GM18517 (cell line): ENCODE measurements around the gene TMIE.

Source experiments
- ATAC-seq: cut with Tn5 transposase; IDR thresholded peaks from one replicate; pipeline ENCODE4 v1.9.1; 2021; ENCODE audit warnings: mild to moderate bottlenecking, moderate library complexity; ENCODE audit not compliant: unreplicated experiment

Gene TMIE

GRCh38 chr3:46701181-46701939 is at the start of gene TMIE:
Gene TMIE (plus strand): TSS chr3:46701392. CDS start chr3:46701488, 96 bp downstream.
- no peak for ATAC-seq

- ATAC-seq, result no peak
These were observed 45.9 kb upstream of the TMIE start for GRCh38 chr3:46655271-46655670.

- ATAC-seq, result no peak
These were observed 44.2 kb upstream of the TMIE start for GRCh38 chr3:46656778-46657556.

GRCh38 chr3:46659285-46659684 is 41.9 kb upstream of the TMIE start:
- no peak for ATAC-seq

GRCh38 chr3:46660003-46660402 is 41.2 kb upstream of the TMIE start:
- no peak for ATAC-seq

GRCh38 chr3:46660543-46661523 is 40.4 kb upstream of the TMIE start:
- no peak for ATAC-seq

GRCh38 chr3:46661776-46662766 is 39.1 kb upstream of the TMIE start:
- no peak for ATAC-seq

- ATAC-seq, result no peak
These were observed 38.2 kb upstream of the TMIE start for GRCh38 chr3:46662771-46663551.

GRCh38 chr3:46663591-46664135 is 37.5 kb upstream of the TMIE start:
- ATAC-seq, result no peak

GRCh38 chr3:46664188-46664970 is 36.8 kb upstream of the TMIE start:
- no peak for ATAC-seq

- no peak for ATAC-seq
These were observed 36.0 kb upstream of the TMIE start for GRCh38 chr3:46664971-46665762.

- no peak for ATAC-seq
These were observed 35.3 kb upstream of the TMIE start for GRCh38 chr3:46665763-46666452.

GRCh38 chr3:46666453-46666845 is 34.7 kb upstream of the TMIE start:
- ATAC-seq, result no peak

GRCh38 chr3:46667061-46667621 is 34.1 kb upstream of the TMIE start:
- no peak for ATAC-seq

GRCh38 chr3:46667657-46668056 is 33.5 kb upstream of the TMIE start:
- no peak for ATAC-seq

GRCh38 chr3:46668116-46668515 is 33.1 kb upstream of the TMIE start:
- ATAC-seq, result no peak
